ENCODE measurements around the gene NKX6-1.

DNA sequence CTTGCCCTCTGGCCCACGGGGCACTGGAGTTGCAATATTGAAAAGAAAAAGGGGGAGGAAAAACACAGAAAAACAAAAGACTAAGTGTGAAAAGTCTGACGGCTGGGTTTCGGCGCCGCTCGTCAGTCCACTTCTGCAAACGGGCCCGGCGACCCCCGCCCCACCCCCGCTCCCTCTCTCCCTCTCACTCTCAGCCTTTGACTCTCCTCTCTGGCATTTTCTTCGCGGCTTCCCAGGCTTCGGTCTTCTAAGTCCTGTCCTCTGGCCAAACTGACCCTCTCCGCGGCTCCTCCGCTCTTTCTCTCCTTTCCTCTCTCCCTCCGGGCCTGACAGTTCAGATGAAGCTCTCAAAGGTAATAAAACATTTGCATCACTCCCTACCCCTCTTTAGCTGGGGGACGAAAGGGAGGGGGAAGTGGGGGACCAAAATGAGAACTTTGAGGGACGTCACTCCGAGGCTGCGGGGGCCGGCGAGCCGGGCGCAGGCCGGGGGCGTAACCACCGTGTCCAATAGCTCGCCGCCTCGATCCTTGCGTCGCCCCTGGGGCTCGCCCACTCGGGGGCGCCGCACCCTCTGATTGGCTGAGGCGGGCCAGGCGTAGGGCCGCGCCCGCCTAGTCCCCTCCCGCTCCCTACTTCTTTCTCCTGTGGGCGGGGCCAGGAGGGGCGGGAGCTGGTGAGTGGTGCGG, at the start of gene NKX6-1:
- no peak for TF ChIP-seq POLR2A (IDR thresholded peaks at IDR 0.05; ENCODE audit: low read depth, low read length)
- no peak for TF ChIP-seq POLR2AphosphoS5 (IDR thresholded peaks at IDR 0.05; ENCODE audit: low read depth, low read length)

Measured in GM12892 (cell line).